ENCODE data around the gene ZNF595.

- TF ChIP-seq CTCF (conservative IDR thresholded peaks at IDR 0.05) (no peak), ZFX (IDR thresholded peaks at IDR 0.05) (no peak)
Observed at GRCh38 chr4:107083-107443, 53.9 kb downstream of the ZNF595 start.
